Adrenal gland (tissue), 5 donors: ENCODE results near the gene PIPOX.

Source experiments
- CTCF ChIP-seq, 6 experiments: fragments of 450-650 bp in 4 of 6; fragments of 200-600 bp in 2 of 6; sonication (generic) in 1 of 6; IDR thresholded peaks; 1 replicate in 5 of 6; 2 replicates in 1 of 6; pipeline versions ENCODE4 v1.5.1 to v1.8.0; 2016 to 2021; ENCODE audit warnings: antibody characterized with exemption in 6 of 6, mild to moderate bottlenecking in 2 of 6, moderate library complexity in 1 of 6
- POLR2A ChIP-seq, 2 donors: fragments of 450-650 bp; IDR thresholded peaks; one replicate each; pipeline ENCODE4 v1.6.1; 2017; ENCODE audit warnings: antibody characterized with exemption in 2 of 2, mild to moderate bottlenecking in 2 of 2, moderate library complexity in 1 of 2
- donor health status: DM: no; HTN: no; CAD: no.

DNA sequence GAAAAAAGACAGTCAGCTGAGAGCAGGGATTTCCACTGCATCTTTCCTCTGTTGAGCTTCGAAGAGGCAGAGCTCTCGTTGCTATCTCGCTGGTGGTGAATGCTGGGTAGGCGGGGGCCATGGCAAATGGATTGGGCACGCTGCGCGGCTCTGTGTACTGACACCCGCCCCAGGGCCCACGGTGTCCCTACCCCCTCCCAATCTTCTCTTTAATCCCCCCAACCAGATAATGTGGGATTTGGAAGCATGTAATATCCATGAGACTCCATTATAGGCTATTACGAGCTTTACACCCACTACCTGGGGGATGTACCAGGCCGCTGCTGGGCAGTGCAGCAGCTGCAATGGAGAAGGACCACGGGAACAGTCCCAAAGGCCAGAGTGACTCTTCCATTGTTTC is 8.3 kb downstream of the PIPOX start:
- TF ChIP-seq CTCF (IDR thresholded peaks at IDR 0.05) (no peak), POLR2A (IDR thresholded peaks at IDR 0.05) (no peak)
